Lung (tissue), 12 donors: Measurements from ENCODE around the gene THTPA. TPM values are rescaled to one million over a fixed set of nuclear protein-coding genes. Genes with fewer than 3 reads are reported as not detected.

Experiments
- ATAC-seq: fragments of 200-7000 bp; cut with Tn5 transposase; one replicate; pipeline ENCODE4 v1.9.1; 2020; ENCODE audit warnings: moderate number of reproducible peaks; ENCODE audit not compliant: insufficient read depth, low FRiP score
- DNase-seq, 3 donors: peaks; one replicate each; pipeline ENCODE4 v3.0.0-alpha.2; 2013 to 2017
- H3K27ac ChIP-seq, 2 donors: one replicate each; pipeline ENCODE4 v1.5.1; 2013; ENCODE audit warnings: mild to moderate bottlenecking in 2 of 2, moderate library complexity in 2 of 2, control low read depth in 1 of 2, inconsistent platforms in 1 of 2, low read depth in 1 of 2, low read length in 1 of 2
- H3K27me3 ChIP-seq, 3 donors: one replicate each; pipeline ENCODE4 v1.5.1; 2013; ENCODE audit warnings: low read length in 2 of 3; ENCODE audit not compliant: control insufficient read depth in 3 of 3, insufficient read depth in 3 of 3
- H3K36me3 ChIP-seq, 4 donors: one replicate each; pipeline ENCODE4 v1.5.1; 2013; ENCODE audit warnings: low read length in 4 of 4, mild to moderate bottlenecking in 1 of 4, moderate library complexity in 1 of 4; ENCODE audit not compliant: control insufficient read depth in 4 of 4, insufficient read depth in 4 of 4
- H3K4me1 ChIP-seq, 5 donors: one replicate each; pipeline ENCODE4 v1.5.1; 2013; ENCODE audit warnings: low read length in 5 of 5, mild to moderate bottlenecking in 2 of 5, moderate library complexity in 1 of 5; ENCODE audit not compliant: control insufficient read depth in 5 of 5, insufficient read depth in 5 of 5
- H3K4me3 ChIP-seq: one replicate; pipeline ENCODE4 v1.5.1; 2013; ENCODE audit warnings: mild to moderate bottlenecking, control low read depth, moderate library complexity
- H3K9ac ChIP-seq, 2 donors: one replicate each; pipeline ENCODE4 v1.5.1; 2013; ENCODE audit warnings: low read length in 2 of 2, control low read depth in 1 of 2; ENCODE audit not compliant: insufficient read depth in 1 of 2
- H3K9me3 ChIP-seq, 4 donors: one replicate each; pipeline ENCODE4 v1.5.1; 2013; ENCODE audit warnings: low read length in 3 of 4, mild to moderate bottlenecking in 1 of 4, moderate library complexity in 1 of 4; ENCODE audit not compliant: control insufficient read depth in 4 of 4, insufficient read depth in 3 of 4
- WGBS, 2 donors: extraction: QIAGEN DNeasy Blood & Tissue Kit; methylation state at CpG; one replicate each; pipeline ENCODE4 v1.1.7; 2013; 5-methylcytosine and 5-hydroxymethylcytosine counted together
- polyA plus RNA-seq, 2 donors: library from polyadenylated mRNA; stranded (reverse); fragments of 200-250 nt; gene quantifications; one replicate each; pipeline ENCODE4 v1.2.1, GENCODE V29; 2013
- total RNA-seq, 2 donors: library from RNA; depleted of rRNA in 1 of 2; stranded (reverse); fragments of >200 nt in 1 of 2; gene quantifications; one replicate each; pipeline ENCODE4 v1.2.1, GENCODE V29; 2014 to 2021
- TF ChIP-seq, protein P1 (sequence below): IDR thresholded peaks from 2 replicates; pipeline ENCODE4 v1.5.1; 2012; ENCODE audit warnings: mild to moderate bottlenecking; ENCODE audit errors: control extremely low read depth, extremely low read depth
- donor health status: control.
- donor health status: control.
- donor health status: Bipolar disorder and iron deficiency.
- donor health status: healthy.
- donor health status: DM: yes; HTN: yes; CAD: no.

THTPA gene
- total and polyA plus RNA-seq, 4 donors = 7.7 to 22.1 (median 14.1) TPM

DNA sequence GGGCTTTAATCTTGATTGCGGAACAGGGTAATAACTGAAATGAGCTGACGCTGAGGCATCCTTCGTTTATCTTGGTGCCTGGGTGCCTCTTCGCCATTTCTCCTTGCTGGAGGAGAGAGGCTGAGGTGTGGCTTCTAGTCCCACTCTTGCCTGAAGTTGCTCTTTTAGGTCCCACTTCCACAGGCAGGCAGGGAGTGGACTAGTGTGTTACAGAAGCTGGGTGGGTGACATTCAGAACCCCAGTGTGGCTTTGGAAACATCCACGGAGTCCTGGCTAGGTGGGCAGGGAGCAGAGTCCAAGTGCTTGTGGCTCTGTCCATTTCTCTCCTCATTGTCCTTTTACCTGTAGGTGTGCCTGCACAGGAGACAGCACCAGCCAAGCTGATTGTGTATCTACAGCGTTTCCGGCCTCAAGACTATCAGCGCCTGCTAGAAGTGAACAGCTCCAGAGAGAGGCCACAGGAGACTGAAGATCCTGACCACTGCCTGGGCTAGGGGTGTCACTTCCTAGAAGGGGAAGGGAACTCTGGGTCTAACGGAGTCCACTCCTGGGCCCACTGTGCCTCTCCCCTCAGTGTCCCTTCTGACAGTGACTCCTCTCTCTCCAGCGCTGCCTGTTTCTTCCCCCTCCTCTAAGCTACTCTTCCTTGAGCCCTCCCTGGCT lies 2.4 kb downstream of the THTPA start:
- peaks cover 0 to 10% (median 4%) of the 10 kb centered on the region in 5 donors for H3K4me1 ChIP-seq
- DNase-seq (no peak), ATAC-seq (no peak)
- H3K4me3 ChIP-seq = no peak overlapping the region
- 88 to 90% methylated on average over 10 of the region's 10 CpGs for WGBS, 2 donors
- TF ChIP-seq, protein P1, sequence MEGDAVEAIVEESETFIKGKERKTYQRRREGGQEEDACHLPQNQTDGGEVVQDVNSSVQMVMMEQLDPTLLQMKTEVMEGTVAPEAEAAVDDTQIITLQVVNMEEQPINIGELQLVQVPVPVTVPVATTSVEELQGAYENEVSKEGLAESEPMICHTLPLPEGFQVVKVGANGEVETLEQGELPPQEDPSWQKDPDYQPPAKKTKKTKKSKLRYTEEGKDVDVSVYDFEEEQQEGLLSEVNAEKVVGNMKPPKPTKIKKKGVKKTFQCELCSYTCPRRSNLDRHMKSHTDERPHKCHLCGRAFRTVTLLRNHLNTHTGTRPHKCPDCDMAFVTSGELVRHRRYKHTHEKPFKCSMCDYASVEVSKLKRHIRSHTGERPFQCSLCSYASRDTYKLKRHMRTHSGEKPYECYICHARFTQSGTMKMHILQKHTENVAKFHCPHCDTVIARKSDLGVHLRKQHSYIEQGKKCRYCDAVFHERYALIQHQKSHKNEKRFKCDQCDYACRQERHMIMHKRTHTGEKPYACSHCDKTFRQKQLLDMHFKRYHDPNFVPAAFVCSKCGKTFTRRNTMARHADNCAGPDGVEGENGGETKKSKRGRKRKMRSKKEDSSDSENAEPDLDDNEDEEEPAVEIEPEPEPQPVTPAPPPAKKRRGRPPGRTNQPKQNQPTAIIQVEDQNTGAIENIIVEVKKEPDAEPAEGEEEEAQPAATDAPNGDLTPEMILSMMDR = no peak
- H3K9ac ChIP-seq = no peak overlapping the region
- H3K27me3 ChIP-seq = no peaks in the 10 kb centered on the region
- peaks cover 0 to 26% (median 17%) of the 10 kb centered on the region in 4 donors for H3K36me3 ChIP-seq
- H3K27ac ChIP-seq = no peak overlapping the region
- no peaks in the 10 kb centered on the region for H3K9me3 ChIP-seq

DNA sequence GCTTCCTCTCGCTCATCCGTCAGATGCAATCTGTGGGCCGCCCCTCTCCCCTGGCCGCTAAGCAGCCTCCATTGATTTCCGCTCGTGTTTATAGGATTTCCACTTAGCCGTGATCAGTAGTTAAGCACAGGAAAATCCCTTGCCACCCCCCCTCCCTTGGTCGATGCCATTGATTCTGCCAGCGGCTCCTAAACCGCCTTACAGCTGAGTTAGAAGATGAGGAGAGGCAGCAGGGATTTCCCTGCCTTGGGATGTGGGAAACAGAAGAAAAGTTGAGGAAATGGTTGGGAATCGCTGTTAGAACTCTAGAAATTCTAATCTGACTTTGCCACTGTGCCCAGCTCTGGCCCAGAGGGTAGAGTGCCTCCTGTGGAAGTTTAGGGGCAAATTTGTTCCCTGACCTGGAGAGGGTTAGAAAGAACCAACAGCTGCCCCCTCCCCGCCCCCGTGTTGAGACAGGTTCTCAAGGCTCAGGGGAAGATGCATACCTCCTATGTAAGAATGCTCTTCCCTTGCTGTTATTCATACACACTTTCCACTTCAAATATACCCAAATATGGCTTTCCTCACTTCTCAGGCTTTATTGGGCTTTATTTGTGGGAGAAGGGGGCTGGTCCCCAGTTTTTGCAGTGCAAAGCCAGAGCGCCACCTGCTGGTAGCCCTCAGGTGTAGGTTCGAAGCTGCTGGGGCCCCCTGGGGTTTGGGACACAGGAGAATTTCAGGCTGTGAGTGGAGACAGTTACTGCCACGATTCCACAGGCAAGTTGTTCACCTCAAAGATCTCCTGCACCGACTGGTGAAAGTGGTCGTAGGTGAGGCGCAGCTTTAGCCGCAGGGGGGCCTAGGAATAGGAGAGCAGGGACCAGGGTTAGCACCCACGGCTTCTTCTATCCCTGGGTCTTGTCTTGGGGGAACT lies 3.2 kb downstream of the THTPA start:
- 80 to 82% methylated on average over 21 of the region's 21 CpGs for WGBS, 2 donors
- no peak overlapping the region for H3K4me3 ChIP-seq
- H3K36me3 ChIP-seq = peaks cover 0 to 29% (median 19%) of the 10 kb centered on the region in 4 donors
- DNase-seq (peak in 1 of 3 donors; percentile 33), ATAC-seq (no peak)
- no peak overlapping the region for H3K27ac ChIP-seq
- no peaks in the 10 kb centered on the region for H3K9me3 ChIP-seq
- H3K9ac ChIP-seq = no peak overlapping the region
- H3K4me1 ChIP-seq = peaks cover 0 to 10% (median 4%) of the 10 kb centered on the region in 5 donors
- TF ChIP-seq, protein P1 = peak; percentile 45
- no peaks in the 10 kb centered on the region for H3K27me3 ChIP-seq

DNA sequence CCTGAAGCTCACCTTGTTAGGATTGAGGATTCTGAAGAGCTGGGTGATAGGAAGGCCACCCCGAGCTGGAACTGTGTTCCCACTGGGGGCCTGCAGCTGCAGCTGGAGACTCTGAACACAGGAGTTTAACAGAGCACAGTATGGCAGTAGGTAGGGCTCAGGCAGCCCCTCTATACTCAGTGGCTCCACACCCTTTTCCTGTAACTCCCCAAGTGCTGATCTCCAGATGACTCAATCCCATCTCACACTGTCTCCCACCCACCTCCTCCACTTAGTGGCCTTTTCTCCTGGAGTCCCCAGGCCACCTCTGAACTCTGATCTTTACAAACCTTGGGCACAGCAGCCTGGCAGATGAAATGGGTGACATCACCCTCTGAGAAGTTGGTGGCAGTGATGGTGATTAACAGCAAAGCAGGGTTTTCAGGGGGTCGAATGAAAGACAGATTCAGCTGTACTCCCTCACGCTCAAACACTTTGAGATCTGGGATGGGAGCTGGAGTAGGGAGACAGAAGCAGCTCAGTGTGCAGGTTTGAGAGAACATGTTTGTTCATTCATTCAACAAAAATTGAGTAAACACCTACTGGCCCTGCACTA lies 4.0 kb downstream of the THTPA start:
- Histone ChIP-seq H3K36me3 (peaks cover 0 to 32% (median 19%) of the 10 kb centered on the region in 4 donors), H3K27ac (no peak overlapping the region), H3K4me3 (no peak overlapping the region), H3K27me3 (no peaks in the 10 kb centered on the region), H3K9me3 (no peaks in the 10 kb centered on the region), H3K4me1 (peaks cover 0 to 10% (median 4%) of the 10 kb centered on the region in 5 donors), H3K9ac (no peak overlapping the region)
- no peak for ATAC-seq
- no peak for DNase-seq
- TF ChIP-seq, protein P1 = no peak
- 92 to 96% methylated on average over 3 of the region's 3 CpGs for WGBS, 2 donors
